HepG2 (cell line): ENCODE measurements around the gene TOB1. TPM values are rescaled to one million over a fixed set of nuclear protein-coding genes. Genes with fewer than 3 reads are reported as not detected.

Experiments
- ATAC-seq: fragments of 200-7000 bp; cut with Tn5 transposase; 3 replicates; pipeline ENCODE4 v1.9.1; 2020; ENCODE audit warnings: mild to moderate bottlenecking, moderate library complexity
- BruUV-seq: library from RNA; stranded (reverse); fragments of 400-500 nt; replicated peaks from 2 replicates; lab custom pipeline; 2021; lab: Mats Ljungman, UMichigan
- CTCF ChIA-PET: fragments of 300-600 bp; formaldehyde crosslinking; extraction: SDS; loops from one replicate; lab custom pipeline; 2021; ENCODE audit warnings: low total read pairs, inconsistent platforms, low intra/inter-chr PET ratio; lab: Yijun Ruan, JAX
- POLR2A ChIA-PET: fragments of 350-600 bp; sonication (Branson Sonifier 250); formaldehyde crosslinking; loops from one replicate; lab custom pipeline; 2020; ENCODE audit warnings: antibody characterized with exemption, inconsistent platforms; lab: Yijun Ruan, JAX
- DNase-seq: peaks from one replicate; pipeline ENCODE4 v3.0.0-alpha.2; 2015; ENCODE audit warnings: low spot score
- FAIRE-seq: peaks from 3 replicates; lab custom pipeline; 2011; peaks lifted over from hg19 to GRCh38; lab: Jason Lieb, UNC
- H2AFZ ChIP-seq: one replicate; pipeline ENCODE4 v1.6.1; 2011; ENCODE audit warnings: low read length, inconsistent platforms
- H3K27ac ChIP-seq: fragments of 300-600 bp; 3 replicates; pipeline ENCODE4 v1.8.0; 2011; ENCODE audit warnings: mixed run types, mild to moderate bottlenecking, mixed read lengths, low read length, inconsistent platforms; ENCODE audit not compliant: insufficient read depth; ENCODE audit errors: extremely low read length
- H3K27me3 ChIP-seq, 2 experiments: fragments of 200-600 bp in 1 of 2; 2 replicates in 1 of 2; 3 replicates in 1 of 2; pipeline versions ENCODE4 v1.6.0 to v1.8.0; 2011; ENCODE audit warnings: low read length in 2 of 2, mild to moderate bottlenecking in 2 of 2, moderate library complexity in 2 of 2, inconsistent platforms in 1 of 2; ENCODE audit not compliant: insufficient read depth in 2 of 2, control insufficient read depth in 1 of 2
- H3K36me3 ChIP-seq, 2 experiments: fragments of 200-600 bp in 1 of 2; replicated peaks in 1 of 2; 2 replicates in 1 of 2; 3 replicates in 1 of 2; pipeline versions ENCODE4 v1.5.1 to v1.8.0; 2011; ENCODE audit warnings: low read length in 2 of 2, inconsistent platforms in 1 of 2; ENCODE audit not compliant: insufficient read depth in 2 of 2, control insufficient read depth in 1 of 2
- H3K4me1 ChIP-seq: 2 replicates; pipeline ENCODE4 v1.5.1; 2012; ENCODE audit warnings: low read length, inconsistent platforms; ENCODE audit not compliant: insufficient read depth
- H3K4me2 ChIP-seq: 2 replicates; pipeline ENCODE4 v1.6.0; 2011; ENCODE audit warnings: low read depth, low read length, inconsistent platforms
- H3K4me3 ChIP-seq, 3 experiments: fragments of 200-600 bp in 1 of 3; sonication (generic), shearing (Covaris generic) in 1 of 3; replicated peaks in 1 of 3; 2 replicates each; pipeline ENCODE4 v1.5.1; 2011 to 2016; ENCODE audit warnings: low read length in 3 of 3, inconsistent platforms in 2 of 3, low read depth in 2 of 3, mild to moderate bottlenecking in 2 of 3, control low read depth in 1 of 3, mixed read lengths in 1 of 3; ENCODE audit not compliant: insufficient read depth in 1 of 3
- H3K79me2 ChIP-seq: one replicate; pipeline ENCODE4 v1.6.1; 2011; ENCODE audit warnings: low read length, inconsistent platforms; ENCODE audit not compliant: insufficient read depth
- H3K9ac ChIP-seq: 2 replicates; pipeline ENCODE4 v1.6.0; 2011; ENCODE audit warnings: mild to moderate bottlenecking, low read depth, low read length, inconsistent platforms; ENCODE audit not compliant: insufficient read depth
- H3K9me3 ChIP-seq: 2 replicates; pipeline ENCODE4 v1.5.1; 2012; ENCODE audit warnings: mild to moderate bottlenecking, low read length
- H4K20me1 ChIP-seq: 2 replicates; pipeline ENCODE4 v1.6.0; 2011; ENCODE audit warnings: inconsistent platforms, mild to moderate bottlenecking, low read length, moderate library complexity; ENCODE audit not compliant: insufficient read depth
- ATF3 ChIP-seq: sonication (generic); formaldehyde crosslinking; IDR thresholded peaks from 2 replicates; pipeline ENCODE4 v1.4.0; 2020; ENCODE audit warnings: missing genetic modification reagents
- CEBPZ ChIP-seq: IDR thresholded peaks from 2 replicates; pipeline ENCODE4 v1.6.1; 2012; ENCODE audit warnings: low read length, improper control_type of control experiment
- EP300 ChIP-seq, 3 experiments: sonication (generic) in 1 of 3; formaldehyde crosslinking in 1 of 3; IDR thresholded peaks; 2 replicates each; pipeline versions ENCODE4 v1.5.1 to v1.6.1; 2011 to 2020; ENCODE audit warnings: low read depth in 2 of 3, low read length in 2 of 3, borderline replicate concordance in 1 of 3, improper control_type of control experiment in 1 of 3, mild to moderate bottlenecking in 1 of 3, missing genetic modification reagents in 1 of 3, moderate library complexity in 1 of 3
- FOXK2 ChIP-seq: fragments of 450-650 bp; IDR thresholded peaks from 2 replicates; pipeline ENCODE4 v1.6.1; 2016
- HNRNPH1 ChIP-seq: fragments of 200-400 bp; formaldehyde crosslinking; optimal IDR thresholded peaks from 2 replicates; pipeline ENCODE3; 2017; ENCODE audit warnings: mild to moderate bottlenecking, low read depth, low read length
- KDM1A ChIP-seq: IDR thresholded peaks from 2 replicates; pipeline ENCODE4 v1.6.1; 2016; ENCODE audit warnings: missing compliant biosample characterization
- NFE2L2 ChIP-seq: fragments of 150-350 bp; IDR thresholded peaks from 2 replicates; pipeline ENCODE4 v1.6.1; 2014; ENCODE audit warnings: low read length
- NKX3-1 ChIP-seq: sonication (generic); formaldehyde crosslinking; IDR thresholded peaks from 2 replicates; pipeline ENCODE4 v1.5.0; 2020; ENCODE audit warnings: missing genetic modification reagents
- PBX2 ChIP-seq: IDR thresholded peaks from 2 replicates; pipeline ENCODE4 v1.6.1; 2016; ENCODE audit warnings: control low read depth
- RELA ChIP-seq: sonication (generic); formaldehyde crosslinking; IDR thresholded peaks from 2 replicates; pipeline ENCODE4 v1.4.0; 2020; ENCODE audit warnings: missing genetic modification reagents
- TCF7 ChIP-seq: sonication (generic); IDR thresholded peaks from 2 replicates; pipeline ENCODE4 v1.6.1; 2016; ENCODE audit warnings: antibody characterized with exemption, low read depth
- ZMYM3 ChIP-seq: sonication (generic); formaldehyde crosslinking; IDR thresholded peaks from 2 replicates; pipeline ENCODE4 v1.5.1; 2020; ENCODE audit warnings: mild to moderate bottlenecking, missing genetic modification reagents
- ZNF138 ChIP-seq: sonication (generic); formaldehyde crosslinking; IDR thresholded peaks from 2 replicates; pipeline ENCODE4 v1.5.0; 2020; ENCODE audit warnings: mild to moderate bottlenecking, low read depth, missing genetic modification reagents
- ZNF557 ChIP-seq: sonication (generic); formaldehyde crosslinking; IDR thresholded peaks from 2 replicates; pipeline ENCODE4 v1.4.0; 2020; ENCODE audit warnings: missing genetic modification reagents
- ZNF577 ChIP-seq: sonication (generic); formaldehyde crosslinking; IDR thresholded peaks from 2 replicates; pipeline ENCODE4 v1.4.0; 2020; ENCODE audit warnings: mild to moderate bottlenecking, low read depth, missing genetic modification reagents, borderline replicate concordance
- ZNF614 ChIP-seq: IDR thresholded peaks from 2 replicates; pipeline ENCODE4 v1.6.1; 2018; ENCODE audit warnings: missing biosample characterization, missing genetic modification reagents, inconsistent platforms, borderline replicate concordance
- ZNF629 ChIP-seq: sonication (generic); formaldehyde crosslinking; conservative IDR thresholded peaks from 2 replicates; pipeline ENCODE4 v1.5.0; 2020; ENCODE audit warnings: missing genetic modification reagents
- ZNF770 ChIP-seq: sonication (generic); formaldehyde crosslinking; IDR thresholded peaks from 2 replicates; pipeline ENCODE4 v1.5.0; 2020; ENCODE audit warnings: mild to moderate bottlenecking, missing genetic modification reagents
- WGBS: methylation state at CpG from one replicate; pipeline ENCODE4 v1.1.6; 2017; ENCODE audit warnings: low lambda C conversion rate; 5-methylcytosine and 5-hydroxymethylcytosine counted together
- in situ Hi-C: cut with HindIII; loops from 2 replicates; pipeline ENCODE4 v1.10.0; 2017; ENCODE audit warnings: low pct_unique_long_range_greater_than_20kb; ENCODE audit not compliant: extremely low pct_ligation_motif_present
- intact Hi-C: fragments of 100-400 bp; cut with micrococcal nuclease; formaldehyde crosslinking; loops from one replicate; pipeline ENCODE4 v1.10.0; 2022; ENCODE audit not compliant: unreplicated experiment
- polyA plus RNA-seq, 8 experiments: library from polyadenylated mRNA; depleted of rRNA in 3 of 8; stranded (reverse) in 7 of 8; unstranded in 1 of 8; fragments of >200 nt; fragmentation: Illumina TruSeq in 4 of 8; extraction: Trizol in 4 of 8; gene quantifications; 2 replicates each; pipeline versions ENCODE4 v1.2.1 to v1.2.3, GENCODE V29; 2011 to 2016; ENCODE audit warnings: low read depth in 4 of 8, missing spikeins in 1 of 8, mixed read lengths in 1 of 8; ENCODE audit not compliant: insufficient read depth in 1 of 8
- total RNA-seq, 5 experiments: library from RNA; depleted of rRNA; stranded (reverse); fragments of >200 nt; fragmentation: Illumina TruSeq; extraction: Trizol; gene quantifications; 2 replicates each; pipeline ENCODE4 v1.2.3, GENCODE V29; 2016; ENCODE audit warnings: low read depth in 1 of 5

Gene TOB1
- total and polyA plus RNA-seq, 2 of the 13 experiments (the other 11 are each of a cell fraction or from before 2014, with no cell fraction given) = 21.9 to 57.7 TPM

- POLR2A ChIA-PET = interaction anchor here (0.5 to 10.6 kb wide), 19 partner anchors 8 to 313 kb away, joined by 3 to 333 read pairs (median 6); partner anchors contain the start of genes LUC7L3 and TOB1
- H3K79me2 ChIP-seq = no peaks in the 10 kb centered on the region
- H3K27me3 ChIP-seq = no peaks in the 10 kb centered on the region
- H3K9ac ChIP-seq = peak overlapping the region; percentile 4; the same call in 1 of the 2 replicates
- no TSS peak for BruUV-seq
- intact Hi-C loops (no loop called here), in situ Hi-C loops (no loop called here)
- 87% methylated on average over 2 of the region's 2 CpGs for WGBS
- peak overlapping the region in 2 of 3 experiments; percentile 1 to 29; a peak in 1 of 6 replicates for H3K4me3 ChIP-seq
- H3K36me3 ChIP-seq = 0 out of 5 replicates have a peak, but pooled peaks cover 0 to under 1% of the 10 kb centered on the region in 2 experiments
- DNase-seq (no peak), FAIRE-seq (no peak), ATAC-seq (no peak)
- peaks cover 77% of the 10 kb centered on the region for H3K4me1 ChIP-seq
- no peaks in the 10 kb centered on the region for H3K9me3 ChIP-seq
- H4K20me1 ChIP-seq = 0 out of 2 replicates have a peak, but pooled peaks cover under 1% of the 10 kb centered on the region
- CTCF ChIA-PET = no interaction called here
- H2AFZ ChIP-seq = no peak overlapping the region
- H3K27ac ChIP-seq = peak overlapping the region; percentile 35
- peak overlapping the region; percentile 66 for H3K4me2 ChIP-seq
- TF ChIP-seq NKX3-1 (CRISPR knock-in tag) (no peak), ZNF138 (CRISPR knock-in tag) (no peak), ZNF577 (CRISPR knock-in tag) (no peak), ATF3 (CRISPR knock-in tag) (no peak), ZMYM3 (CRISPR knock-in tag) (peak; percentile 33; the same call in 1 of the 2 replicates), FOXK2 (no peak), ZNF770 (CRISPR knock-in tag) (no peak), KDM1A (CRISPR knock-in tag) (peak; percentile 91), EP300 (IDR thresholded peaks at IDR 0.05; ENCODE audit: low read depth in 2 of 2, low read length in 2 of 2) (no peak), EP300 (CRISPR knock-in tag; IDR thresholded peaks at IDR 0.05; ENCODE audit: borderline replicate concordance) (no peak), ZNF614 (CRISPR knock-in tag) (0 out of 2 replicates have a peak, but pooled peaks have one; percentile 3), ZNF629 (CRISPR knock-in tag) (peak; percentile 93), NFE2L2 (no peak), CEBPZ (no peak), TCF7 (no peak), ZNF557 (CRISPR knock-in tag) (no peak), RELA (no peak), HNRNPH1 (no peak), PBX2 (CRISPR knock-in tag) (no peak)
Measured at GRCh38 chr17:50856431-50856830, 9.7 kb downstream of the TOB1 start.
